ENCODE measurements around the gene PPEF1. TPM values are rescaled to one million over a fixed set of nuclear protein-coding genes. Genes with fewer than 3 reads are reported as not detected.

Gene PPEF1
- total and polyA plus RNA-seq, 2 of the 8 experiments (the other 6 are each of a cell fraction or from before 2014, with no cell fraction given): 0.08 to 0.30 TPM

DNA sequence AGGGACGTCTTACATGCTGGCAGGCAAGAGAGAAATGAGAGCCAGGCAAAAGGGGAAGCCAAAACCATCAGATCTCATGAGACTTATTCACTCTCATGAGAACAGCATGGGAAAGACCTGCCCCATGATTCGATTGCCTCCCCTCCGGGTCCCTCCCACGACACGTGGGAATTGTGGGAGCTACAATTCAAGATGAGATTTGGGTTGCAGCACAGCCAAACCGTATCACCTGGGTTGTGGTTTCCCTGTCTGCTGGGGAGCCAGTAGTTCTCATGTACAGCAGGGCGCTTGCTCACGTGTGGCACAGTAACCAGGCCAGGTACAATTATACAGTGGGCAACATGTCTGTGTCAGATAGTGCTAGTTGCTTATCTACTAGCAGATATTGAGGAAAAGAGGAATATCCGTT is 24.5 kb upstream of the PPEF1 start (continued):
- TF ChIP-seq BRCA1 (IDR thresholded peaks at IDR 0.05; ENCODE audit: low read depth, low read length) (no peak), SP2 (IDR thresholded peaks at IDR 0.05; ENCODE audit: low read length) (no peak), NRF1 (IDR thresholded peaks at IDR 0.05; ENCODE audit: low read depth, low read length) (no peak), SIX5 (IDR thresholded peaks at IDR 0.05; ENCODE audit: low read depth, low read length) (no peak)
- TF ChIP-seq, protein P1, sequence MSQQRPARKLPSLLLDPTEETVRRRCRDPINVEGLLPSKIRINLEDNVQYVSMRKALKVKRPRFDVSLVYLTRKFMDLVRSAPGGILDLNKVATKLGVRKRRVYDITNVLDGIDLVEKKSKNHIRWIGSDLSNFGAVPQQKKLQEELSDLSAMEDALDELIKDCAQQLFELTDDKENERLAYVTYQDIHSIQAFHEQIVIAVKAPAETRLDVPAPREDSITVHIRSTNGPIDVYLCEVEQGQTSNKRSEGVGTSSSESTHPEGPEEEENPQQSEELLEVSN (IDR thresholded peaks at IDR 0.05): no peak

Data from H1 (cell line).